GM18861 (cell line): Measurements from ENCODE around the gene FNDC7.
"Not testable (repeated sequence)": the region's sequence is repeated elsewhere in the genome, so short reads cannot be mapped to it uniquely, and the experiment has no call there.

Experiments used
- ATAC-seq: cut with Tn5 transposase; IDR thresholded peaks from one replicate; pipeline ENCODE4 v1.9.1; 2021; ENCODE audit not compliant: unreplicated experiment

FNDC7 gene

GRCh38 chr1:108734171-108734865 is 21.6 kb downstream of the FNDC7 start:
- no peak for ATAC-seq

DNA sequence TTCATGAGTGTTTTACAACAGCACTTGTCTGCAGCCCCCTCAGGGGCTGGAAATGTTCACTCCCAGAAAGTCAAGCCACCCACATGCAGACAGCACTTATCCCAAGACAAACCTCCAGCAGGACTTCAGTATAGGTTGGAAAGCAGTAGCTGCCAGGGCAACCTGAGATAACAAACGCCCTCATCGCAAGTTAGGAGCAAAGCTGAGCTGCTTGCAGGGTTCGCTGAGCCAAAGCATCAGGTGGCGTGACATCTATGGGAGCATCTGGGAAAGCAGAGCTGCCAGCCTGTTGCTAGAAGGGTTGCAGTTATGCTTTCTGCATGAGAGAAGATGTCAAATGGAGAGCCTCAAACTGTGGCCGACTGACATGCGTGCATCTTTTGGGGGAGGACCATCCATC is 29.5 kb downstream of the FNDC7 start:
- no peak for ATAC-seq

GRCh38 chr1:108745980-108746381 is 33.3 kb downstream of the FNDC7 start:
- ATAC-seq, result no peak

- peak; percentile 87 for ATAC-seq
These were observed 33.9 kb downstream of the FNDC7 start, which contains the start of gene STXBP3 for GRCh38 chr1:108746382-108747170. STXBP3 (plus strand) TSS chr1:108746674; CDS start chr1:108746738, 64 bp downstream.

DNA sequence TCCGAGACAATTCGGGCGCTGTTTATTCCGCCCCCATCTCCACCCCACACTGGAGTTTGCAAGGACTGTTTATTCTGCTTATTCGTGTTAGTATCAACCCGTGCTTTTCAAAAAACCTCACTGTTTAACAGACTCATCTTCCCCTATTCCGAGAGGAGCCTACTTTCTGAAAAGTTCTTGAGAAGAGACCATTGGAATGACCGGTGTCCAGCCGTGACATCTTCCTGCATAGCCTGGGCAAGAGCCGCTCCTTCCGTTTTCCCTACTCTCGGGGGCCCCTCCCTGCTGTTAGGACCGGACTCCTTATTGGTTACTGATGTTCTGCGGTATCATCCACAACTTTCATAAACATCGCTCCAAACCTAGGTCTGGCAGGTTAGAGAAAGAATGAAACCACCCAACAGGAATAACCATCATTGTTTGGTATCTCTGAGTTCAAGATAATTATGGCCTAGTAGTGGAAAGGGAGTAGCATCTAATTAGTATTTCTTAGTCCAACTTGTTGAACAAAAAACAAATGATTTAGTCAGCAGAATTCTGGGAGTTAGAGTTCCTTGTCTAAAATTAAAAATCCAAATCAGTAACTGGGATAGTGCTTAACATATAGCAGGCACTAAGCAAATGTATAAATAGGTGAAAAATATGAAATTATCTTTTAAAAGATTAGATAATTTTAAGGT is 34.6 kb downstream of the FNDC7 start:
- ATAC-seq, result no peak

DNA sequence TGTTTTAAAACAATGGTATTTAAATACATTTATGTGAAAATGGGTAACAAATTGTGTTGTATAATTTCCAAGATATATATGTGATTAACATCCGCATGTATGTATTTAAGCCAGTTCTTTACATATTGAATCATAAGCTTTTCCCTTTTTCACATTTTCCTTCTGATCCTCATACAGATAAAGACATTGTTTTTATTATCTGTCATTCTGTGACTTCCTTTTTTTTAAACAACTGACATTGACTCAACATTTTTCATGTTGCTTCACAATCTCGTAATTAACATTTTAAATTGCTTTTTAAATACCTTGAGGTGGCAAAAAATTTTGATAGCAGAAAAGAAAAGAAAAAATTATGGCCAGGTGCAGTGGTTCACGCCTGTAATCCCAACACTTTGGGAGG is 35.2 kb downstream of the FNDC7 start:
- ATAC-seq, result no peak

GRCh38 chr1:108749081-108749480 is 36.4 kb downstream of the FNDC7 start:
- no peak for ATAC-seq

DNA sequence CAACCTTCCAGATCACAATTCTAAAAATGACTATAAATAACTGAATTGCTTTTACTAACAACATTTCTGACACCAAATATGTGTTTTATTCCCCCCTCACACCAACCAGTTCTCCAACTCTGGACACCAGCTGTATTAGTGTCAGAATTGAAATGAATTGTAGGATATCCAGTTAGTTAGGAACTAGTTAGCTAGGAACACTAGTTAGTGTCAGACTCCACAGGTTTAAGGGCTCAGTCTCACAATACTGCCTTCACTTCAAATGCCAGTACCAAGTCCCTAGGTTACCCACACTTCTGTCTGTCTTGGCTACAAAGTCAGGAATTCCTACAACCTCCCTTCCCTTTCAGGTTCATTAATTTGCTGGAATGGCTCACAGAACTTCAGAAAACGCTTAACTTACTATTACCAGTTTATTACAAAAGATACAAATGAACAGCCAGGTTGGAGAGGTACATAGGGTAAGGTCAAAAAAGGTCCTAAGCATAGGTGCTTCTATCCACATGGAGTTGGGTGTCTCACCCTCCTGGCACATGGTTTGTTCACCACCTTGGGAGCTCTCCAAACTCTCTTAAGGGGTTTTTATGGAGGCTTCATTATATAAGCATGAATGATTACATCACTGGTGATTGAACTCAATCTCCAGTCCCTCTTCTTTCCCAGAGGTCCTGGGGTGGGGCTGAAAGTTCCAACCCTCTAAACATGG is 37.9 kb downstream of the FNDC7 start:
- no peak for ATAC-seq

GRCh38 chr1:108753363-108753762 is 40.7 kb downstream of the FNDC7 start:
- no peak for ATAC-seq

DNA sequence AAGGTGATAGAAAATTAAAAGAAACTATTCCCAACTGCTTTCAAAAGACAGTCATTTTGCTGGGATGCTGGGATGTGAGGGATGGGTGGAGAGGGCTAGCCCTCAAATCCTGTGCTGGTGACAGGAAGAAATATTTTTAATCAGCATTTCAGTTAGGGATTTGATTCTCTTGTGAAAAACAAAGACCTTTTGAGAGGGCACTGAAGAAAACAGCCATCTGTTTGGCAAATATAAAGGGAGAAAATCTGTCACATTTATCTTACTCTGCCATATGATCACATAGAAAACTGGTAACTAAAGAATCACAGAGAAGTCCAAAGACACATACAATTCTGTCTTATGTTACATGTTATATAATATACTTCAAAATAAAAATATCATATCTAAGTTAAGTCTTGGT is 46.1 kb downstream of the FNDC7 start:
- no peak for ATAC-seq

DNA sequence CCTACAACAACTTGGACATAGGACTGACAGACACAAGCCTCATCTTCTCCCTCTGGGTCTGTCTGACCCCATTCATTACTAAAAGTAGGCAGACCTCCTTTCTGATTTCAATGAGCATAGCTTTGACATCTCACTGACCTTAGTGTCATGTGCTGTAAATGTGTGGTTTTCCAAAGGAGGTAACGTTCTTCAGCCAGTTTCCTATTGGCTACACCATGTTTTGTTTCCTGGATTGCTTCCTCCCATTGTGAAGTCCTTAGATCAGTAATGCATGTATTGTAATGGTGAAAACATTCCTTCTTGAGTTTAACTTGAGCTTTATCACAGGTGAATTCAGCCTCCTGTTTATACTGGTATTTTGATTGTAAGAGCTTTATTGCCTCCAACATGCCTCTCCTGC is 54.4 kb downstream of the FNDC7 start:
- ATAC-seq, result no peak

DNA sequence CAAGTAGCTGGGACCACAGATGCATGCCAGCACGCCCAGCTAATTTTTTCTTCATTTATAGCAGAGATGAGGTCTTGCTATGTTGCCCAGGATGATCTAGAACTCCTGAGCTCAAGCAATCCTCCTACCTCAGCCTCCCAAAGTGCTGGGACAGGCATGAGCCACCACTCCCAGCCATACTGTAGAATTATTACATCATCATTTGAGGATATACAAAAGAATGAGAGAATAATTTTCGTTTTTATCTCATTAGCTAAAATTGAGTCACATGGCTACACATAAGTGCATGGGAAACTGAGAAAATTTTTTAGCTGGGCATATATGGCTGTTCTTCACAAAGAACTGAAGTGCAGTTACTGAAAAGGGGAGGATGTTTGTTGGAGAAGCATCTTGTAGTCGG is 55.0 kb downstream of the FNDC7 start:
- ATAC-seq, result no peak

DNA sequence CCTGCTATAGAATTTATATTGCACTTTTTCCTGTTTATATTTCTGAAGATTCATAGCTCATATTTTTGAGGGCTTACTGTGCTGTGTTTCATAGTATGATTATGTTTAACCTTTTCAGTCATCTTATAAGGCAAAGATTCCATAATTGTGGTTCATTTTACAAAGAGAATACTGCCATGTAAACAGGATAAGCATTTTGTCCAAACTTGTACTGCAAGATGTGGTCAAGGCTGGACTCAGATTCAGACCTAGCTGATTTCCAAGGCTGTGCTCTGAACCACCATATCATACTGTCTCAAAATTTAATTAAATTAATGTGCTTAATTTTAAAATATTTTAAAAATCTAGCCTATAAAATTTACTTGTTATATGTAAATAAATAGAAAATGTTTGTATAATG is 65.1 kb downstream of the FNDC7 start:
- ATAC-seq, result no peak

GRCh38 chr1:108779455-108779854 is 66.7 kb downstream of the FNDC7 start:
- ATAC-seq, result no peak

DNA sequence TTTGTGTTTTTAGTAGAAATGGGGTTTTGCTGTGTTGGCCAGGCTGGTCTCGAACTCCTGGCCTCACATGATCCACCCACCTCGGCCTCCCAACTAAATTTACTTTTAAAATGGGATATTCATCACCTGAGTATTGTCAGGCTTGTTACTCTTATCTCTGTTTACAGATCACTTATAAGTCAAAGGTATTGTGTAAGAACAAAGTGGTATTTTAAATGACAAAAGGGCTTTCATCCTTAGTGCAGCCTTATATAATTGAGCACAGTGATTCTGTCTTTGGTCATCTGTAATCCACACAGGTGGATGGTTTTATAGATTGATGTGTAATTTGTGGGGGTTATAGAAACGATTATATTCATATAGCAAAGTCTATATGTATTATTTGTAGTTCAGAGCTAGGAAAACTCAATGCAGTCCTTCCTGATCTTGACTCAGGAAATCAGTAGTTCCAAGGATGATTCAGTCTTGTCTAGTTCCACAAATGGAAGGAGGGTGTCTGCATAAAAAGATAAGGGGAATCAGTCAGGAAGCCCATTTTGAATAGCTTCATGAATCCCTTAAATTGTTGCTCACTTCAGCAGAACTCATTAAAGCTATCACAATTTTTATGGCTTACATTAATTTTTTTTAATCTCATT is 68.3 kb downstream of the FNDC7 start:
- ATAC-seq, result no peak

GRCh38 chr1:108781575-108781944 is 68.9 kb downstream of the FNDC7 start:
- ATAC-seq, result not testable (repeated sequence)

DNA sequence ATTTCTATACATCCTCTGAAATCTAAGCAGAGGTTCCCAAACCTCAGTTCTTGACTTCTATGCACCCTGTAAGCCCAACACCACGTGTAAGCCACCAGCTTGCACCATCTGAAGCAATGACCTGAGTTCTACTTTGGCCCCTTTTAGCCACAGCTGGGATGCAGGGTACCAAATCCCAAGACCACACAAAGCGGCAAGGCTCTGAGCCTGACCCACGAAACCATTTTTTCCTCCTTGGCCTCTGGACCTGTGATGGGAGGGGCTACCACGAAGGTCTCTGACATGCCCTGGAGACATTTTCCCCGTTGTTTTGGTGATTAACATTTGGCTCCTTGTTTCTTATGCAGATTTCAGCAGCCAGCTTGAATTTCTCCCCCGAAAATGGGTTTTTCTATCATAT is 72.6 kb downstream of the FNDC7 start:
- no peak for ATAC-seq

DNA sequence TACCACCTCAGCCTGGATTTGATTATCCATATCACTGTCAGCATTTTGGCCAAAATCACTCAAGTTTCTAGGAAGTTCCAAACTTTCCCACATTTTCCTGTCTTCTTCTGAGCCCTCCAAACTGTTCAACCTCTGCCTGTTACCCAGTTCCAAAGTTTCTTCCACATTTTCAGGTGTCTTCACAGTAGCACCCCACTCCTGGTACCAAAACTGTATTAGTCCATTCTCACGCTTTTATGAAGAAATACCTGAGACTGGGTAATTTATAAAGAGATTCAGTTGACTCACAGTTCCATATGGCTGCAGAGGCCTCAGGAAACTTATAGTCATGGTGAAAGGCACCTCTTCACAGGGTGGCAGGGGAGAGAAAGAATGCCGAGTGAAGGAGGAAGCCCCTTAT is 73.2 kb downstream of the FNDC7 start:
- no peak for ATAC-seq

DNA sequence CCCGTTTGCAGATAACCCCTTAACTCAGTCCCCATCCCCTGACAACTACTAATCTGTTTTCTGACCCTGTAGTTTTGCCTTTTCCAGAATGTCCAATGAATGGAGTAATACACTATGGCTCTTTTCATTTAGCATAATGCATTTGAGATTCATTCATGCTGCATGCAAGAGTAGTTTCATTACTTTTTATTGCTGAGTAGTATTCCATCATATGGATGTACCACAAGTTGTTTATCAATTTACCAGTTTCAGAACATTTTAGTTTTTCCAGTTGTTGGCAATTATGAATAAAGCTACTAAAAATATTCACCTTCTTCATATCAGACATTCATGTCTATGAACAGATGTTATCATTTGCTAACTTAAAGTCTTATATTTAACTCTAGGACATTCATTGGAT is 79.1 kb downstream of the FNDC7 start:
- ATAC-seq, result no peak
